Measurements from ENCODE around the gene VDAC1.

The VDAC1 gene

GRCh38 chr5:133952729-133953567 is 51.8 kb downstream of the VDAC1 start:
- no peaks in the 10 kb centered on the region for H3K79me2 ChIP-seq (ENCODE audit: control insufficient read depth, low read length)

GRCh38 chr5:133950821-133951612 is 53.8 kb downstream of the VDAC1 start:
- Histone ChIP-seq H3K79me2 (ENCODE audit: control insufficient read depth, low read length) (no peaks in the 10 kb centered on the region), H3K27me3 (ENCODE audit: control insufficient read depth, low read length) (no peaks in the 10 kb centered on the region), H3K9me3 (ENCODE audit: control insufficient read depth, insufficient read depth, low read length) (no peaks in the 10 kb centered on the region), H3K27ac (ENCODE audit: low read depth, low read length) (no peak overlapping the region), H3F3A (ENCODE audit: control insufficient read depth, insufficient read depth) (no peaks in the 10 kb centered on the region), H3K9me2 (replicated peaks; ENCODE audit: control insufficient read depth, low read length) (no peaks in the 10 kb centered on the region), H3K4me2 (ENCODE audit: low read length) (no peak overlapping the region), H4K20me1 (ENCODE audit: control insufficient read depth, insufficient read depth, low read depth, low read length) (no peaks in the 10 kb centered on the region), H3K4me1 (ENCODE audit: control insufficient read depth, low read length) (no peaks in the 10 kb centered on the region), H3K4me3 (ENCODE audit: low read length) (no peak overlapping the region), H3K36me3 (ENCODE audit: control insufficient read depth, low read length) (peaks cover 13% of the 10 kb centered on the region)
- TF ChIP-seq EZH2phosphoT487 (IDR thresholded peaks at IDR 0.05; ENCODE audit: borderline replicate concordance, low read length) (no peak), CTCF (IDR thresholded peaks at IDR 0.05; ENCODE audit: low read depth, low read length, poor library complexity, severe bottlenecking) (no peak)

More at GRCh38 chr5:133952729-133953567, 51.8 kb downstream of the VDAC1 start:
- H3K27me3 ChIP-seq (ENCODE audit: control insufficient read depth, low read length), result no peaks in the 10 kb centered on the region
- no peaks in the 10 kb centered on the region for H4K20me1 ChIP-seq (ENCODE audit: control insufficient read depth, insufficient read depth, low read depth, low read length)
- no peak for TF ChIP-seq CTCF (IDR thresholded peaks at IDR 0.05; ENCODE audit: low read depth, low read length, poor library complexity, severe bottlenecking)
- no peak for TF ChIP-seq EZH2phosphoT487 (IDR thresholded peaks at IDR 0.05; ENCODE audit: borderline replicate concordance, low read length)
- no peaks in the 10 kb centered on the region for H3F3A ChIP-seq (ENCODE audit: control insufficient read depth, insufficient read depth)
- no peaks in the 10 kb centered on the region for H3K9me2 ChIP-seq (replicated peaks; ENCODE audit: control insufficient read depth, low read length)
- H3K4me2 ChIP-seq (ENCODE audit: low read length), result no peak overlapping the region
- no peak overlapping the region for H3K27ac ChIP-seq (ENCODE audit: low read depth, low read length)
- H3K4me1 ChIP-seq (ENCODE audit: control insufficient read depth, low read length), result peaks cover 9% of the 10 kb centered on the region
- no peak overlapping the region for H3K4me3 ChIP-seq (ENCODE audit: low read length)
- peaks cover 30% of the 10 kb centered on the region for H3K36me3 ChIP-seq (ENCODE audit: control insufficient read depth, low read length)
- H3K9me3 ChIP-seq (ENCODE audit: control insufficient read depth, insufficient read depth, low read length), result no peaks in the 10 kb centered on the region

DNA sequence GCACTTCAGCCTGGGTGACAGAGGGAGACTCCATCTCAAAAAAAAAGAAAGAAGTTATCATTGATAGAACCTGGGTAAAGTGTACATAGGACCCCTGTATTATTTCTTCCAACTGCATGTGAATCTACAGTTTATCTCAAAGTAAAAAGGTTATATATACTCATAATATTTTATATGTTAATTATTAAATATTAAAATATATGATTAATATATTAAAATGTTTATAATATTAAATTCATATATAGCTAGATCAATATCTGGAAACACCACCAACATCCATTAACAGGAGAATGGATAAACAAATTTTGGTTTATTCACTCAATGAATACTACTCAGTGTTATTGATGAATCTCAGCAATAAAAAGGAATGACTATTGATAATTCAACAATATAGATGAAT is 56.1 kb downstream of the VDAC1 start:
- Histone ChIP-seq H3K79me2 (ENCODE audit: control insufficient read depth, low read length) (no peaks in the 10 kb centered on the region), H3F3A (ENCODE audit: control insufficient read depth, insufficient read depth) (no peaks in the 10 kb centered on the region), H3K4me3 (ENCODE audit: low read length) (no peak overlapping the region), H3K4me2 (ENCODE audit: low read length) (no peak overlapping the region), H3K27ac (ENCODE audit: low read depth, low read length) (no peak overlapping the region), H4K20me1 (ENCODE audit: control insufficient read depth, insufficient read depth, low read depth, low read length) (no peaks in the 10 kb centered on the region), H3K36me3 (ENCODE audit: control insufficient read depth, low read length) (peaks cover 5% of the 10 kb centered on the region), H3K9me3 (ENCODE audit: control insufficient read depth, insufficient read depth, low read length) (no peaks in the 10 kb centered on the region), H3K27me3 (ENCODE audit: control insufficient read depth, low read length) (no peaks in the 10 kb centered on the region), H3K9me2 (replicated peaks; ENCODE audit: control insufficient read depth, low read length) (no peaks in the 10 kb centered on the region), H3K4me1 (ENCODE audit: control insufficient read depth, low read length) (peaks cover 5% of the 10 kb centered on the region)
- TF ChIP-seq CTCF (IDR thresholded peaks at IDR 0.05; ENCODE audit: low read depth, low read length, poor library complexity, severe bottlenecking) (no peak), EZH2phosphoT487 (IDR thresholded peaks at IDR 0.05; ENCODE audit: borderline replicate concordance, low read length) (no peak)
